CD8-positive, alpha-beta memory T cell (primary cell): ENCODE results near the gene C12orf50. TPM values are rescaled to one million over a fixed set of nuclear protein-coding genes. Genes with fewer than 3 reads are reported as not detected.

ENCODE experiments used
- CTCF ChIA-PET: fragments of 350-600 bp; sonication (Branson Sonifier 250); formaldehyde crosslinking; loops from one replicate; lab custom pipeline; 2021; ENCODE audit warnings: antibody characterized with exemption; lab: Charles Lee
- POLR2A ChIA-PET: fragments of 350-600 bp; sonication (Branson Sonifier 250); formaldehyde crosslinking; loops from one replicate; lab custom pipeline; 2021; ENCODE audit warnings: antibody characterized with exemption; lab: Charles Lee
- DNase-seq, 5 donors: peaks; one replicate each; pipeline versions ENCODE4 v3.0.0 to v3.0.0-alpha.2; 2020 to 2022; ENCODE audit warnings: mixed read lengths in 1 of 5
- H3K27ac ChIP-seq: one replicate; pipeline ENCODE4 v1.7.0; 2013; ENCODE audit warnings: low read depth, mild to moderate bottlenecking, low read length, moderate library complexity
- H3K27me3 ChIP-seq: 2 replicates; pipeline ENCODE4 v1.7.0; 2013; ENCODE audit warnings: low read length, mild to moderate bottlenecking; ENCODE audit not compliant: insufficient read depth, poor library complexity, severe bottlenecking
- H3K36me3 ChIP-seq: 2 replicates; pipeline ENCODE4 v1.7.0; 2013; ENCODE audit warnings: mild to moderate bottlenecking, low read length, moderate library complexity; ENCODE audit not compliant: insufficient read depth
- H3K4me1 ChIP-seq: 2 replicates; pipeline ENCODE4 v1.7.0; 2013; ENCODE audit warnings: mild to moderate bottlenecking, low read length, moderate library complexity; ENCODE audit not compliant: insufficient read depth
- H3K4me3 ChIP-seq: 2 replicates; pipeline ENCODE4 v1.7.0; 2013; ENCODE audit warnings: mild to moderate bottlenecking, low read length
- H3K9me3 ChIP-seq: 2 replicates; pipeline ENCODE4 v1.7.0; 2013; ENCODE audit warnings: mild to moderate bottlenecking, low read length
- H3K27ac Mint-ChIP-seq, 8 donors: one replicate each; pipeline ENCODE4 v1.8.0; 2020 to 2021; ENCODE audit warnings: mixed read lengths in 8 of 8, mild to moderate bottlenecking in 6 of 8, inconsistent platforms in 3 of 8, moderate library complexity in 3 of 8
- H3K27me3 Mint-ChIP-seq, 2 donors: one replicate each; pipeline ENCODE4 v1.8.0; 2020 to 2021; ENCODE audit warnings: mixed read lengths in 2 of 2, mild to moderate bottlenecking in 1 of 2, moderate library complexity in 1 of 2
- H3K36me3 Mint-ChIP-seq, 3 donors: one replicate each; pipeline ENCODE4 v1.8.0; 2020 to 2021; ENCODE audit warnings: mixed read lengths in 3 of 3, inconsistent platforms in 1 of 3, mild to moderate bottlenecking in 1 of 3
- H3K4me1 Mint-ChIP-seq, 3 donors: one replicate each; pipeline ENCODE4 v1.8.0; 2020 to 2021; ENCODE audit warnings: mixed read lengths in 3 of 3, inconsistent platforms in 1 of 3, mild to moderate bottlenecking in 1 of 3
- H3K4me3 Mint-ChIP-seq, 7 donors: one replicate each; pipeline ENCODE4 v1.8.0; 2020 to 2021; ENCODE audit warnings: mixed read lengths in 7 of 7, mild to moderate bottlenecking in 6 of 7, moderate library complexity in 4 of 7, inconsistent platforms in 2 of 7
- H3K9me3 Mint-ChIP-seq, 5 donors: one replicate each; pipeline ENCODE4 v1.8.0; 2020 to 2022; ENCODE audit warnings: mixed read lengths in 5 of 5, mild to moderate bottlenecking in 3 of 5, moderate library complexity in 2 of 5, inconsistent platforms in 1 of 5
- polyA plus RNA-seq: library from polyadenylated mRNA; unstranded; fragments of 300-500 nt; fragmentation: Illumina TruSeq; gene quantifications from one replicate; pipeline ENCODE4 v1.2.3, GENCODE V29; 2021
- total RNA-seq, 2 experiments: library from RNA; stranded (reverse); gene quantifications; one replicate each; pipeline ENCODE4 v1.2.3, GENCODE V29; 2021

The C12orf50 gene
- total and polyA plus RNA-seq, 3 experiments from 2014 or later, result not detected

- POLR2A ChIA-PET, result no interaction called here
- H3K4me3 Mint-ChIP-seq, result no peak overlapping the region
- CTCF ChIA-PET, result no interaction called here
Observed at GRCh38 chr12:87952223-87952622, 77.0 kb downstream of the C12orf50 start.

GRCh38 chr12:87943762-87944161 is 85.4 kb downstream of the C12orf50 start:
- peaks cover 0 to 3% (median 0%) of the 10 kb centered on the region in 5 donors for H3K9me3 Mint-ChIP-seq
- CTCF ChIA-PET, result no interaction called here

More at GRCh38 chr12:87952223-87952622, 77.0 kb downstream of the C12orf50 start:
- H3K27ac ChIP-seq, result no peak overlapping the region
- peaks cover 0 to 5% of the 10 kb centered on the region in 2 donors for H3K27me3 Mint-ChIP-seq
- DNase-seq, result no peak
- no peaks in the 10 kb centered on the region for H3K27me3 ChIP-seq
- H3K27ac Mint-ChIP-seq, result no peak overlapping the region
- H3K4me1 ChIP-seq, result no peaks in the 10 kb centered on the region
- no peak overlapping the region for H3K4me3 ChIP-seq
- H3K4me1 Mint-ChIP-seq, result no peaks in the 10 kb centered on the region
- H3K9me3 Mint-ChIP-seq, result no peaks in the 10 kb centered on the region
- H3K9me3 ChIP-seq, result no peaks in the 10 kb centered on the region
- no peaks in the 10 kb centered on the region for H3K36me3 Mint-ChIP-seq
- H3K36me3 ChIP-seq, result no peaks in the 10 kb centered on the region

GRCh38 chr12:87943023-87943422 is 86.2 kb downstream of the C12orf50 start:
- no peaks in the 10 kb centered on the region for H3K9me3 ChIP-seq
- Mint-ChIP-seq H3K4me1 (no peaks in the 10 kb centered on the region), H3K36me3 (no peaks in the 10 kb centered on the region), H3K9me3 (peaks cover 0 to 3% (median 0%) of the 10 kb centered on the region in 5 donors), H3K27ac (no peak overlapping the region), H3K4me3 (no peak overlapping the region), H3K27me3 (no peaks in the 10 kb centered on the region)
- no peaks in the 10 kb centered on the region for H3K36me3 ChIP-seq
- no peaks in the 10 kb centered on the region for H3K27me3 ChIP-seq
- POLR2A ChIA-PET, result no interaction called here
- DNase-seq, result no peak
- no peak overlapping the region for H3K27ac ChIP-seq
- H3K4me3 ChIP-seq, result no peak overlapping the region
- CTCF ChIA-PET, result no interaction called here
- no peaks in the 10 kb centered on the region for H3K4me1 ChIP-seq

More at GRCh38 chr12:87943762-87944161, 85.4 kb downstream of the C12orf50 start:
- POLR2A ChIA-PET, result no interaction called here
- H3K4me1 Mint-ChIP-seq, result no peaks in the 10 kb centered on the region
- H3K27me3 Mint-ChIP-seq, result no peaks in the 10 kb centered on the region
- no peak overlapping the region for H3K4me3 Mint-ChIP-seq
- Histone ChIP-seq H3K27me3 (no peaks in the 10 kb centered on the region), H3K36me3 (no peaks in the 10 kb centered on the region), H3K4me3 (no peak overlapping the region), H3K27ac (no peak overlapping the region), H3K9me3 (no peaks in the 10 kb centered on the region), H3K4me1 (no peaks in the 10 kb centered on the region)
- no peak overlapping the region for H3K27ac Mint-ChIP-seq
- DNase-seq, result no peak
- no peaks in the 10 kb centered on the region for H3K36me3 Mint-ChIP-seq

GRCh38 chr12:87939182-87939581 is 90.0 kb downstream of the C12orf50 start:
- no peak overlapping the region for H3K27ac ChIP-seq
- DNase-seq, result no peak
- Mint-ChIP-seq H3K4me3 (no peak overlapping the region), H3K4me1 (no peaks in the 10 kb centered on the region), H3K36me3 (no peaks in the 10 kb centered on the region), H3K27ac (no peak overlapping the region), H3K9me3 (no peaks in the 10 kb centered on the region), H3K27me3 (no peaks in the 10 kb centered on the region)
- no peaks in the 10 kb centered on the region for H3K4me1 ChIP-seq
- no peak overlapping the region for H3K4me3 ChIP-seq
- H3K27me3 ChIP-seq, result no peaks in the 10 kb centered on the region
- ChIA-PET CTCF (no interaction called here), POLR2A (no interaction called here)
- H3K36me3 ChIP-seq, result no peaks in the 10 kb centered on the region
- H3K9me3 ChIP-seq, result no peaks in the 10 kb centered on the region

GRCh38 chr12:87935216-87935615 is 94.0 kb downstream of the C12orf50 start:
- no peak overlapping the region for H3K4me3 ChIP-seq
- H3K27me3 ChIP-seq, result no peaks in the 10 kb centered on the region
- H3K27me3 Mint-ChIP-seq, result peaks cover 0 to 1% of the 10 kb centered on the region in 2 donors
- no peak for DNase-seq
- no peak overlapping the region for H3K27ac Mint-ChIP-seq
- ChIA-PET CTCF (no interaction called here), POLR2A (no interaction called here)
- H3K4me1 ChIP-seq, result no peaks in the 10 kb centered on the region
- H3K4me1 Mint-ChIP-seq, result no peaks in the 10 kb centered on the region
- H3K27ac ChIP-seq, result no peak overlapping the region
- no peak overlapping the region for H3K4me3 Mint-ChIP-seq
- no peaks in the 10 kb centered on the region for H3K36me3 ChIP-seq
- no peaks in the 10 kb centered on the region for H3K36me3 Mint-ChIP-seq
- no peaks in the 10 kb centered on the region for H3K9me3 Mint-ChIP-seq
- H3K9me3 ChIP-seq, result no peaks in the 10 kb centered on the region

- no peak for DNase-seq
- Mint-ChIP-seq H3K27me3 (peaks cover 0 to 1% of the 10 kb centered on the region in 2 donors), H3K36me3 (no peaks in the 10 kb centered on the region), H3K4me3 (no peak overlapping the region), H3K9me3 (no peaks in the 10 kb centered on the region), H3K4me1 (no peaks in the 10 kb centered on the region), H3K27ac (no peak overlapping the region)
- ChIA-PET POLR2A (no interaction called here), CTCF (no interaction called here)
- H3K4me1 ChIP-seq, result no peaks in the 10 kb centered on the region
- H3K27ac ChIP-seq, result no peak overlapping the region
- H3K9me3 ChIP-seq, result no peaks in the 10 kb centered on the region
- no peaks in the 10 kb centered on the region for H3K36me3 ChIP-seq
- no peak overlapping the region for H3K4me3 ChIP-seq
- no peaks in the 10 kb centered on the region for H3K27me3 ChIP-seq
Observed at GRCh38 chr12:87933991-87934390, 95.2 kb downstream of the C12orf50 start.

GRCh38 chr12:87931812-87932211 is 97.4 kb downstream of the C12orf50 start:
- Histone ChIP-seq H3K9me3 (no peaks in the 10 kb centered on the region), H3K4me1 (no peaks in the 10 kb centered on the region), H3K36me3 (no peaks in the 10 kb centered on the region), H3K4me3 (no peak overlapping the region), H3K27me3 (no peaks in the 10 kb centered on the region), H3K27ac (no peak overlapping the region)
- Mint-ChIP-seq H3K4me1 (no peaks in the 10 kb centered on the region), H3K27ac (no peak overlapping the region), H3K9me3 (no peaks in the 10 kb centered on the region), H3K27me3 (peaks cover 0 to 1% of the 10 kb centered on the region in 2 donors), H3K4me3 (no peak overlapping the region), H3K36me3 (no peaks in the 10 kb centered on the region)
- CTCF ChIA-PET, result no interaction called here
- no peak for DNase-seq
- POLR2A ChIA-PET, result no interaction called here

GRCh38 chr12:87930627-87931026 is 98.6 kb downstream of the C12orf50 start:
- POLR2A ChIA-PET, result no interaction called here

More at GRCh38 chr12:87930627-87931026, 98.6 kb downstream of the C12orf50 start:
- H3K4me1 Mint-ChIP-seq, result no peaks in the 10 kb centered on the region
- H3K36me3 Mint-ChIP-seq, result no peaks in the 10 kb centered on the region
- no peaks in the 10 kb centered on the region for H3K27me3 ChIP-seq
- H3K27me3 Mint-ChIP-seq, result peaks cover 0 to 1% of the 10 kb centered on the region in 2 donors
- no peaks in the 10 kb centered on the region for H3K9me3 Mint-ChIP-seq
- no peak overlapping the region for H3K4me3 ChIP-seq
- no peak for DNase-seq
- H3K4me1 ChIP-seq, result no peaks in the 10 kb centered on the region
- no peak overlapping the region for H3K27ac ChIP-seq
- H3K27ac Mint-ChIP-seq, result no peak overlapping the region
- no peaks in the 10 kb centered on the region for H3K9me3 ChIP-seq
- CTCF ChIA-PET, result no interaction called here
- H3K4me3 Mint-ChIP-seq, result no peak overlapping the region
- no peaks in the 10 kb centered on the region for H3K36me3 ChIP-seq
